ENCODE results near the gene ESCO1. TPM values are rescaled to one million over a fixed set of nuclear protein-coding genes. Genes with fewer than 3 reads are reported as not detected.
A peak's percentile ranks its signal among the peaks of the same experiment; 100 is the strongest.

ESCO1 gene
- total RNA-seq, 1 donor from 2014 or later = 15.0 TPM

GRCh38 chr18:21557607-21558253, 42.8 kb downstream of the ESCO1 start:
- H3K4me3 ChIP-seq (ENCODE audit: low read depth, low read length) = no peak overlapping the region
- peaks cover 4% of the 10 kb centered on the region for H3K36me3 ChIP-seq (ENCODE audit: control insufficient read depth, insufficient read depth, low read length)
- DNase-seq (ENCODE audit: low read depth) (peak; percentile 75), FAIRE-seq (no peak)
- TF ChIP-seq, protein P1, sequence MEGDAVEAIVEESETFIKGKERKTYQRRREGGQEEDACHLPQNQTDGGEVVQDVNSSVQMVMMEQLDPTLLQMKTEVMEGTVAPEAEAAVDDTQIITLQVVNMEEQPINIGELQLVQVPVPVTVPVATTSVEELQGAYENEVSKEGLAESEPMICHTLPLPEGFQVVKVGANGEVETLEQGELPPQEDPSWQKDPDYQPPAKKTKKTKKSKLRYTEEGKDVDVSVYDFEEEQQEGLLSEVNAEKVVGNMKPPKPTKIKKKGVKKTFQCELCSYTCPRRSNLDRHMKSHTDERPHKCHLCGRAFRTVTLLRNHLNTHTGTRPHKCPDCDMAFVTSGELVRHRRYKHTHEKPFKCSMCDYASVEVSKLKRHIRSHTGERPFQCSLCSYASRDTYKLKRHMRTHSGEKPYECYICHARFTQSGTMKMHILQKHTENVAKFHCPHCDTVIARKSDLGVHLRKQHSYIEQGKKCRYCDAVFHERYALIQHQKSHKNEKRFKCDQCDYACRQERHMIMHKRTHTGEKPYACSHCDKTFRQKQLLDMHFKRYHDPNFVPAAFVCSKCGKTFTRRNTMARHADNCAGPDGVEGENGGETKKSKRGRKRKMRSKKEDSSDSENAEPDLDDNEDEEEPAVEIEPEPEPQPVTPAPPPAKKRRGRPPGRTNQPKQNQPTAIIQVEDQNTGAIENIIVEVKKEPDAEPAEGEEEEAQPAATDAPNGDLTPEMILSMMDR (IDR thresholded peaks at IDR 0.05; ENCODE audit: insufficient read depth, low read length, severe bottlenecking) = no peak
- H3K27me3 ChIP-seq (ENCODE audit: control insufficient read depth, insufficient read depth, low read length) = no peaks in the 10 kb centered on the region

GRCh38 chr18:21550510-21550970, 50.0 kb downstream of the ESCO1 start:
- H3K36me3 ChIP-seq (ENCODE audit: control insufficient read depth, insufficient read depth, low read length) = peaks cover 1% of the 10 kb centered on the region
- H3K4me3 ChIP-seq (ENCODE audit: low read depth, low read length) = no peak overlapping the region
- FAIRE-seq (no peak), DNase-seq (ENCODE audit: low read depth) (no peak)
- H3K27me3 ChIP-seq (ENCODE audit: control insufficient read depth, insufficient read depth, low read length) = no peaks in the 10 kb centered on the region
- TF ChIP-seq, protein P1 (IDR thresholded peaks at IDR 0.05; ENCODE audit: insufficient read depth, low read length, severe bottlenecking) = no peak

DNA sequence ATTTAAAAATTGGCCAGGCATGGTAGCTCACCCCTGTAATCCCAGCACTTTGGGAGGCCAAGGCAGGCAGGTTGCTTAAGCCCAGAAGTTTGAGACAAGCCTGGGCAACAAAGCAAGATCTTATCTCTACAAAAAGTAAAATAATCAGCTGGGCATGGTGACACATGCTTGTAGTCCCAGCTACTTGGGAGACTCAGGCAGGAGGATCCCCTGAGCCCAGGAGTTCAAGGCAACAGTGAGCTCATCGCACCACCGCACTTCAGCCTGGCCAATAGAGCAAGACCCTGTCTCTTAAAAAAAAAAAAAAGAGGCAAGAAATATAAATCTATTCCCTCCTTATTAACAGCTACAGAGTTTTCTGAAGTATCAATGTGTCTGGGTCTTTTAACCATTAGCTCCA, 51.9 kb downstream of the ESCO1 start:
- Histone ChIP-seq H3K4me3 (ENCODE audit: low read depth, low read length) (no peak overlapping the region), H3K36me3 (ENCODE audit: control insufficient read depth, insufficient read depth, low read length) (no peaks in the 10 kb centered on the region), H3K27me3 (ENCODE audit: control insufficient read depth, insufficient read depth, low read length) (no peaks in the 10 kb centered on the region)
- no peak for FAIRE-seq
- peak; percentile 17 for DNase-seq (ENCODE audit: low read depth)
- TF ChIP-seq, protein P1 (IDR thresholded peaks at IDR 0.05; ENCODE audit: insufficient read depth, low read length, severe bottlenecking) = no peak

- Histone ChIP-seq H3K4me3 (ENCODE audit: low read depth, low read length) (no peak overlapping the region), H3K27me3 (ENCODE audit: control insufficient read depth, insufficient read depth, low read length) (no peaks in the 10 kb centered on the region), H3K36me3 (ENCODE audit: control insufficient read depth, insufficient read depth, low read length) (no peaks in the 10 kb centered on the region)
- FAIRE-seq (no peak), DNase-seq (ENCODE audit: low read depth) (no peak)
- TF ChIP-seq, protein P1 (IDR thresholded peaks at IDR 0.05; ENCODE audit: insufficient read depth, low read length, severe bottlenecking) = no peak
These were observed 54.1 kb downstream of the ESCO1 start for GRCh38 chr18:21546423-21546822.

- DNase-seq (ENCODE audit: low read depth) = peak; percentile 29
- Histone ChIP-seq H3K27me3 (ENCODE audit: control insufficient read depth, insufficient read depth, low read length) (no peaks in the 10 kb centered on the region), H3K36me3 (ENCODE audit: control insufficient read depth, insufficient read depth, low read length) (no peaks in the 10 kb centered on the region), H3K4me3 (ENCODE audit: low read depth, low read length) (no peak overlapping the region)
- TF ChIP-seq, protein P1 (IDR thresholded peaks at IDR 0.05; ENCODE audit: insufficient read depth, low read length, severe bottlenecking) = no peak
- FAIRE-seq = no peak
These were observed 62.3 kb downstream of the ESCO1 start for GRCh38 chr18:21538230-21538629.

DNA sequence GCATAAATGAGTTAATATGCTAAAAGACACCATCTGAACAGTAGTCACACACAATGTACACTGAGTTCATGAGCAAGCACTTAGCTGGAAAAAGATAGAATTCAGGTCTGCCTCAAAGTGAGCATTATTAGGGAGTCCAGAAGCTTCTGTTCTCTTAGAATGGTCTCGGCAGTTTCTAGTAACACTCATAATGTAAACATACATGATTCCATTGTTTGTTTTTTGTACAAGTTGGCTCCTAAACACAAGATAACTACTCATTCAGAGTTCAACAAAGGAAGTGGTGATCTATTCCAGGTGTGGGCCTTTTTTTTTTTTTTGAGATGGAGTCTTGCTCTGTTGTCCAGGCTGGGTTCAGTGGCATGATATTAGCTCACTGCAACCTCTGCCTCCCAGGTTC, 66.2 kb downstream of the ESCO1 start:
- DNase-seq (ENCODE audit: low read depth) = peak; percentile 39
- TF ChIP-seq, protein P1 (IDR thresholded peaks at IDR 0.05; ENCODE audit: insufficient read depth, low read length, severe bottlenecking) = no peak
- H3K27me3 ChIP-seq (ENCODE audit: control insufficient read depth, insufficient read depth, low read length) = no peaks in the 10 kb centered on the region
- H3K36me3 ChIP-seq (ENCODE audit: control insufficient read depth, insufficient read depth, low read length) = peaks cover 1% of the 10 kb centered on the region
- FAIRE-seq = no peak
- H3K4me3 ChIP-seq (ENCODE audit: low read depth, low read length) = no peak overlapping the region

Measured in bronchial epithelial cell (primary cell).